MM.1S (cell line): ENCODE data around the gene KLK13.

Source experiments
- DNase-seq: peaks from one replicate; pipeline ENCODE4 v3.0.0-alpha.2; 2015
- H2AFZ ChIP-seq: fragments of 300-600 bp; sonication (generic); 2 replicates; pipeline ENCODE4 v1.6.0; 2016; ENCODE audit warnings: antibody characterized with exemption, low read length
- H3F3A ChIP-seq: fragments of 300-600 bp; sonication (generic); 2 replicates; pipeline ENCODE4 v1.6.1; 2016; ENCODE audit warnings: mild to moderate bottlenecking, antibody characterized with exemption, low read length, moderate library complexity, mixed read lengths; ENCODE audit not compliant: insufficient read depth
- H3K27ac ChIP-seq: fragments of 300-600 bp; sonication (generic); 2 replicates; pipeline ENCODE4 v1.5.1; 2016; ENCODE audit warnings: mild to moderate bottlenecking, low read length
- H3K27me3 ChIP-seq: fragments of 300-600 bp; sonication (generic); replicated peaks from 2 replicates; pipeline ENCODE4 v1.6.0; 2016; ENCODE audit warnings: low read length; ENCODE audit not compliant: insufficient read depth
- H3K36me3 ChIP-seq: fragments of 300-600 bp; sonication (generic); replicated peaks from 2 replicates; pipeline ENCODE4 v1.6.1; 2016; ENCODE audit warnings: mild to moderate bottlenecking, low read length, mixed read lengths; ENCODE audit not compliant: insufficient read depth
- H3K4me1 ChIP-seq: fragments of 300-600 bp; sonication (generic); 2 replicates; pipeline ENCODE4 v1.6.1; 2016; ENCODE audit warnings: low read length, mixed read lengths
- H3K4me2 ChIP-seq: fragments of 300-600 bp; sonication (generic); 2 replicates; pipeline ENCODE4 v1.6.0; 2016; ENCODE audit warnings: low read depth, low read length
- H3K4me3 ChIP-seq: fragments of 300-600 bp; sonication (generic); 2 replicates; pipeline ENCODE4 v1.5.1; 2016; ENCODE audit warnings: low read length, mixed read lengths
- H3K79me2 ChIP-seq: fragments of 300-600 bp; sonication (generic); 2 replicates; pipeline ENCODE4 v1.6.1; 2016; ENCODE audit warnings: mixed run types, low read length, mixed read lengths
- H3K9ac ChIP-seq: fragments of 300-600 bp; sonication (generic); 2 replicates; pipeline ENCODE4 v1.6.1; 2016; ENCODE audit warnings: low read length, mixed read lengths
- H3K9me2 ChIP-seq: fragments of 300-600 bp; sonication (generic); replicated peaks from 2 replicates; pipeline ENCODE4 v1.6.1; 2016; ENCODE audit warnings: mild to moderate bottlenecking, low read length, mixed read lengths; ENCODE audit not compliant: insufficient read depth
- H3K9me3 ChIP-seq: fragments of 300-600 bp; sonication (generic); replicated peaks from 2 replicates; pipeline ENCODE4 v1.6.1; 2016; ENCODE audit warnings: mild to moderate bottlenecking, low read length, mixed read lengths; ENCODE audit not compliant: insufficient read depth
- H4K20me1 ChIP-seq: fragments of 300-600 bp; sonication (generic); 2 replicates; pipeline ENCODE4 v1.6.1; 2016; ENCODE audit warnings: mild to moderate bottlenecking, low read length, moderate library complexity, mixed read lengths; ENCODE audit not compliant: insufficient read depth
- CTCF ChIP-seq: fragments of 300-600 bp; sonication (generic); IDR thresholded peaks from 2 replicates; pipeline ENCODE4 v1.5.1; 2016; ENCODE audit warnings: antibody characterized with exemption, low read length, mixed read lengths
- EZH2 ChIP-seq: fragments of 300-600 bp; sonication (generic); optimal IDR thresholded peaks from 2 replicates; pipeline ENCODE3; 2017; ENCODE audit warnings: low read depth, mild to moderate bottlenecking, antibody characterized with exemption, low read length, mixed read lengths
- EZH2phosphoT487 ChIP-seq: fragments of 300-600 bp; sonication (generic); IDR thresholded peaks from 2 replicates; pipeline ENCODE4 v1.6.1; 2018; ENCODE audit warnings: antibody characterized with exemption, low read length

The KLK13 gene

GRCh38 chr19:51093101-51093500, 28.2 kb upstream of the KLK13 start:
- Histone ChIP-seq H3K36me3 (no peaks in the 10 kb centered on the region), H4K20me1 (no peaks in the 10 kb centered on the region)
- TF ChIP-seq EZH2 (no peak), CTCF (no peak), EZH2phosphoT487 (no peak)

GRCh38 chr19:51091895-51092873, 27.3 kb upstream of the KLK13 start:
- no peak overlapping the region for H3K9ac ChIP-seq
- H3K4me1 ChIP-seq: no peaks in the 10 kb centered on the region
- no peaks in the 10 kb centered on the region for H3K27me3 ChIP-seq
- H3K9me2 ChIP-seq: no peaks in the 10 kb centered on the region
- H3K79me2 ChIP-seq: no peaks in the 10 kb centered on the region
- H3K27ac ChIP-seq: no peak overlapping the region
- H3F3A ChIP-seq: no peaks in the 10 kb centered on the region
- no peaks in the 10 kb centered on the region for H3K36me3 ChIP-seq
- no peak overlapping the region for H3K4me3 ChIP-seq
- DNase-seq: no peak
- no peaks in the 10 kb centered on the region for H3K9me3 ChIP-seq
- H2AFZ ChIP-seq: no peak overlapping the region
- TF ChIP-seq EZH2phosphoT487 (no peak), EZH2 (no peak), CTCF (no peak)
- H4K20me1 ChIP-seq: no peaks in the 10 kb centered on the region
- H3K4me2 ChIP-seq: no peak overlapping the region

More at GRCh38 chr19:51093101-51093500, 28.2 kb upstream of the KLK13 start:
- Histone ChIP-seq H3K9ac (no peak overlapping the region), H2AFZ (no peak overlapping the region), H3K9me3 (no peaks in the 10 kb centered on the region), H3K4me1 (no peaks in the 10 kb centered on the region), H3K9me2 (no peaks in the 10 kb centered on the region), H3K4me2 (no peak overlapping the region), H3F3A (no peaks in the 10 kb centered on the region), H3K27me3 (no peaks in the 10 kb centered on the region), H3K27ac (no peak overlapping the region), H3K79me2 (no peaks in the 10 kb centered on the region), H3K4me3 (no peak overlapping the region)
- no peak for DNase-seq

- H3K27ac ChIP-seq: no peak overlapping the region
- no peaks in the 10 kb centered on the region for H3K4me1 ChIP-seq
- TF ChIP-seq CTCF: no peak
- no peak for TF ChIP-seq EZH2
- TF ChIP-seq EZH2phosphoT487: no peak
Measured at GRCh38 chr19:51091126-51091525, 26.2 kb upstream of the KLK13 start.

More at GRCh38 chr19:51091126-51091525, 26.2 kb upstream of the KLK13 start:
- DNase-seq: no peak
- Histone ChIP-seq H3K36me3 (no peaks in the 10 kb centered on the region), H3K4me3 (no peak overlapping the region), H3K9me3 (no peaks in the 10 kb centered on the region), H4K20me1 (no peaks in the 10 kb centered on the region), H3K9me2 (no peaks in the 10 kb centered on the region), H3K79me2 (no peaks in the 10 kb centered on the region), H2AFZ (no peak overlapping the region), H3K9ac (no peak overlapping the region), H3F3A (no peaks in the 10 kb centered on the region), H3K4me2 (no peak overlapping the region), H3K27me3 (no peaks in the 10 kb centered on the region)
